Measurements from ENCODE around the gene SMIM5. TPM values are rescaled to one million over a fixed set of nuclear protein-coding genes. Genes with fewer than 3 reads are reported as not detected.

SMIM5 gene
- total and polyA plus RNA-seq, 7 donors, result 0.11 to 0.92 (median 0.19) TPM; not detected in 1

- Histone ChIP-seq H3K4me3 (no peak overlapping the region), H3K9me3 (no peaks in the 10 kb centered on the region), H3K36me3 (ENCODE audit: insufficient read depth in 1 of 2, low read depth in 1 of 2) (no peaks in the 10 kb centered on the region), H3K27me3 (ENCODE audit: insufficient read depth in 3 of 3, low read length in 2 of 3) (no peaks in the 10 kb centered on the region), H3K4me1 (no peaks in the 10 kb centered on the region), H3K27ac (no peak overlapping the region)
- intact Hi-C loops (cut with DNase I), result no loop called here
- TF ChIP-seq CTCF (IDR thresholded peaks at IDR 0.05), result no peak
- ATAC-seq (peak in 1 of 4 donors; percentile 14), DNase-seq (no peak)
- 62 to 86% (median 69%) methylated on average over 6 of the region's 6 CpGs for WGBS, 3 donors
Measured at GRCh38 chr17:75595920-75596313, 37.3 kb upstream of the SMIM5 start.

GRCh38 chr17:75596320-75597087 is 36.7 kb upstream of the SMIM5 start:
- Histone ChIP-seq H3K4me1 (no peaks in the 10 kb centered on the region), H3K27me3 (ENCODE audit: insufficient read depth in 3 of 3, low read length in 2 of 3) (no peaks in the 10 kb centered on the region), H3K4me3 (no peak overlapping the region), H3K27ac (no peak overlapping the region), H3K36me3 (ENCODE audit: insufficient read depth in 1 of 2, low read depth in 1 of 2) (no peaks in the 10 kb centered on the region), H3K9me3 (no peaks in the 10 kb centered on the region)
- no peak for TF ChIP-seq CTCF (IDR thresholded peaks at IDR 0.05)
- DNase-seq (no peak), ATAC-seq (no peak)
- intact Hi-C loops (cut with DNase I), result no loop called here
- 72 to 87% (median 74%) methylated on average over 17 of the region's 17 CpGs for WGBS, 3 donors

GRCh38 chr17:75601057-75601987 is 31.9 kb upstream of the SMIM5 start:
- Histone ChIP-seq H3K9me3 (no peaks in the 10 kb centered on the region), H3K4me3 (no peak overlapping the region), H3K36me3 (ENCODE audit: insufficient read depth in 1 of 2, low read depth in 1 of 2) (no peaks in the 10 kb centered on the region), H3K4me1 (no peaks in the 10 kb centered on the region), H3K27ac (no peak overlapping the region), H3K27me3 (ENCODE audit: insufficient read depth in 3 of 3, low read length in 2 of 3) (no peaks in the 10 kb centered on the region)
- whole genome bisulfite sequencing, 3 donors, result 59 to 79% (median 64%) methylated on average over 28 of the region's 28 CpGs
- intact Hi-C loops (cut with DNase I), result no loop called here
- ATAC-seq (peak; percentile 42 to 71 (median 62)), DNase-seq (peak in 1 of 2 donors; percentile 46)
- peak; percentile 53 for TF ChIP-seq CTCF (IDR thresholded peaks at IDR 0.05)

GRCh38 chr17:75602644-75603043 is 30.6 kb upstream of the SMIM5 start:
- H3K4me1 ChIP-seq, result no peaks in the 10 kb centered on the region
- TF ChIP-seq CTCF (IDR thresholded peaks at IDR 0.05), result no peak
- H3K36me3 ChIP-seq (ENCODE audit: insufficient read depth in 1 of 2, low read depth in 1 of 2), result no peaks in the 10 kb centered on the region
- 50 to 74% (median 51%) methylated on average over 10 to 12 of the region's 12 CpGs for WGBS, 3 donors
- no peak overlapping the region for H3K27ac ChIP-seq
- peak in 3 of 4 donors; percentile 11 to 25 (median 15) for ATAC-seq
- no peaks in the 10 kb centered on the region for H3K9me3 ChIP-seq
- intact Hi-C loops (cut with DNase I), result no loop called here
- DNase-seq, result no peak
- no peaks in the 10 kb centered on the region for H3K27me3 ChIP-seq (ENCODE audit: insufficient read depth in 3 of 3, low read length in 2 of 3)
- no peak overlapping the region for H3K4me3 ChIP-seq
